ENCODE data around the gene MCRS1.
A peak's percentile ranks its signal among the peaks of the same experiment; 100 is the strongest.

Gene MCRS1

DNA sequence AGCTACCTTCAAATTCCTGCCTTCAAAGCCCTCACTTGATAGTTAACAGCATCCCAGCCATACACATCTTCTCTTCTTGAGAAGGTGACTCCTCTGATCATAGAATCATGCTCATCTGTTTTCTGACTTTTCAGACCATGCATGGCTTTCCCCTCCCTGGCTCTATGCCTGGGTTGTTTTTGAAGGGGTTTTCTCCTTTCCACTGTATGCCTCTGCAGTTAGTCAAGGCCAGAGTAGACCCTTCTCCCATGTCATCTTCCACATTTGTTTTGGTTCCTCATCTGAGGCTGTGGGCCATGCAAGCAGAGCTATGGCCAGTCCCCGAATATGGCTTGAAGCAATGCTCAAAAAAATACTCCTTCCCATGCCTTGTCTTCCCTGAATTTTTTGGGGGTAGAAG lies 14.3 kb upstream of the MCRS1 start:
- DNase-seq: no peak

DNA sequence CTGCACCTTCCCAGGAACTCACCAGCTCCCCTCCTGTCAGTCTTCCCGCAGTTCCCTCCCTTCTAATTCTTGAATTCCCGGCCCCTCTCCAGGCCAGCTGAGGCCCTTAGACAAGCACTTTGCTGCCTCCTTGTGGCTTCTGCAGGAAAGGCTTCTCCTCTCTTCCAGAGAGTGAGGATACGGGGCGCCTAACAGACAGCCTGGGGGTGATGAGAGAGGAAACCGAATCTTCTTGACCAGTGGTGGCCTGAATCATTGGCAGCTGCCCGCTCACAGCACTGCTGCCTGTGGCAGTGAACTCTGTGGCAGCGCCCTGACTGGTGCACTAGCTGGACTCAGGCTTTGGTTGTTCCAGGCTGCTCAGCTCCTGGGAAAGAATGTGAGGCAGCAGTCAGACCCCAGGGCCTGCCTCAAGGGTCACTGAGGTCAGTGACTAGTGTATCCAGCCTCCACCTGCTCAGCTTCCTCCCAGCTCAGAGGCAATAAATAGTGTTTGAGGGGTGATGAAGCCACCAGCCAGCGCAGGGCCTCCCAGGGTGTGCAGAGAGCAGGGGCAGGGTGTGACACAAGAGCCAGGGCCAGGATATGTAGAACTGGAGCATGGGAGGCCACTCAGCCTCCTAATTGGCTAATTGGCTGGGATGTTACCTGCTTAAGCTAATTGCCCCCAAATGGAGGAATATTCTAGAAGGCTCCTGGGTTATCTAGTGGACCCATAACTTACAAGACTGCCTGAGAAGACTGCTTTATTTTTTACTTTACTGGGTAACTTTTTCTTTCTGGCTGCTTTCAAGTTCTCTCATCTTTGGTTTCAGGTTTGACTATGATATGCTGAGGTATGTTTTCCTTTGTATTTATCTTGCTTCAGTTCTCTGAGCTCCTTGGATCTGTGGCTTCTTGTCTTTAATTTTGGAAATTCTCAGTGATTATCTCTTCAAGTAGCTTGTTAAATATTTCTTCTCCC lies 12.9 kb upstream of the MCRS1 start:
- peak; percentile 71 for DNase-seq

DNA sequence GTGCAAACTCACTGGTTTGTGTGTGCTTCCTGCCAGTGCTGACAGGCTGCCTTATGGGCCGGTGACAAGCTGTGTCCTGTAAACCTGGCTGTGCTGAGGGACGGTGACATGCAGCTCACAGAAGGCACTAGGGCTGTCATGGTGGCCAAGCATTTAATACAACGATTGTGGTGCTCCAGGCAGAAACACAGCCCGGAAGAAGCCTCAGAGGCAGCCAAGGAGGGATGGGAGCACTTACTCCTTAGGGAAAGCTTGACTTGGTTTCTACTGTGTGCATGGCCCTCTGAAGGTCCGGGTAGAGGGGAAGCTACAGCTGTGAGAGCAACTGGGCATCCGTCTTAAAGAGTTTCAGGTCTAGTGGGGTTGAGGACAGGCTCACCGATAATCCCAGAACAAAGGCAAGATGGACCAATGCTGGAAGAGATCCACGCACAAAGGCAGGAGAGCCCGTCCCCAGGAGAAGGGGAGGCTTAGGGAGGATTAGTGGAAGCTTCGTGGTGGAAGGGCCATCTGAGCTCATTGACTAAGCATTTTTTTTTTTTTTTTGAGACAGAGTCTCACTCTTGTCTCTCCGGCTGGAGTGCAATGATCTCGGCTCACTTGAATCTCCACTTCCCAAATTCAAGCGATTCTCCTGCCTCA lies 10.7 kb upstream of the MCRS1 start:
- no peak for DNase-seq

DNA sequence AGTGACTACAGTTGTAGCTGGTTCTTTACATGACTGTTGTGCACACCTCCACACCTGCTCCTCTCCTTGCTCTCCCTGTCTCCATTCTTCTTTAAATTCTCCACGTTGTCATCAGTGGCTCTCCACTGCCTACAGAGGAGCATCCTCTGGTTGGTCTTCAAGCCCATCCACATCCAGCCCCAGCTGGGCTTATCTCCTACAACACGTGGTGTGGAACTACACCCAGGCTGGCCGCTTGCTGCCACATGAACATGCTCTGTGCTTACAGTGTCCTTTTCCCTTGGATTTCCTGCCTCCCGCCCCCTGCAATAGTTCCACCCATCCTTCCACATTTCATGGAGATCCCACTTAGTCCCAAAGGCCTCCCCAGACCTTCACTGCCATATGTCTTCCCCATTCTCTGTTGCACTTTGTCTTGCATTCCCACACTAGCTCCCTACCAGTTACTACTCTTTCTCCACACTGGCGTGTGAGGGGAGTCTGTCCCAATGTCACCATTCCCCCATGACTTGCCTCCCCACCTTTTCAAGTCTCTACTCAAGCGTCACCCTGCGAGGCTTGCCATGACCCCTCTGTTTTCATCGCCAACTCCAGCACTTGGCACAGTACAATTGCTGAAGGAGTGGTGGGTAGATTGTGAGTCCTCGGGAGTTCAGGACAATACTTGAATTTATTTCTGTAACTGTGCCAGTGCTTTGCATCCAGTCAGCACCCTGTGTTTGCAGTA lies 9.8 kb upstream of the MCRS1 start:
- no peak for DNase-seq

DNA sequence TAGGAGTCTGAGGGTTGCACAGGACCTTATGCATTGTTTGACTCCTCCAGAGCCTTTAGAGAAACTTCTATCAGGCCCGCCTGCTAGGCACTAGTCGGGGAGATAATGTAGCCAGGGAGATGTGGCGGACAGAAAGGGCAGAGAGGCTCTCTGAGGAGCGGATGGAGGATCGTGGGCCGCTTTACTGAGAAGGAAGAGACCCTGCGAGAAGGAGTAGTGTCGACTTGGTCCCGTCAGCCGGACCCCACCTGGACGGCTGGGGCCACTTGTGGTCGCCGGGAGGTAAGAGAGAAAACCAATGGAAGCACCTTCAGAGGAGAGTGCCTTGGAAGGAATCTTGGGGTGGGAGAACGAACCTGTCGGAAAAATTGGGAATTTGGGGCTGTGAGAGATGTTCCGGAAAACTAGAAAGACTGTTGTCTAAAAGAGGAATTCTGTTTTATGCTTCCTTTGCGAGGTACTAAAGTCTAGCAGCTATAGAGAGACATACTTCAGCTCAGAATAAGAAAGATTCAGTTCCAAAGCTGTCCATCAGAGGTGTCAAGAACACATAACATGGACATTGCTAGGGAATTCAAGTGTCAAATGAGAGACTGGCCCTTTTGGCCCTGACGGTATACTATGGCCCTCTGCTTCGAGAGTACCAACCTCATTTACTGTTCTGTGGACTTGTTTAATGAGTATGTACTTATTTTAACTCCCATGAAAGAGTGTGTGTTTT lies 660 bp upstream of the MCRS1 start:
- DNase-seq: no peak

DNA sequence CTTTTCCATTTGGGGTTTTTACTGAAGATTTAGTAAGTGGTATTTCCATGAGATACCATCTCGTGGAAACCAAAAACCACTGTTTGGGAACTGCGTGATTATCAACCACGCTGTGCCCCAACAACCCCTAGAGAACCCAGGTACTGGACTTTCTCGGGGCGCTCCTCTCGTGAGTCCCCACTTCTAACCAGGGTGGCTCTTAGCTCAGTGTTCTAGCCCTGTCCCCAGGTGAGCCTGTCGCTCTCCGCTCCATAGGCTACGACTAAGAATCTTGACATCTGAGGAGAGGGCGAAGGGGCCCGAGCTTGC lies 686 bp downstream of the MCRS1 start:
- DNase-seq: no peak

DNA sequence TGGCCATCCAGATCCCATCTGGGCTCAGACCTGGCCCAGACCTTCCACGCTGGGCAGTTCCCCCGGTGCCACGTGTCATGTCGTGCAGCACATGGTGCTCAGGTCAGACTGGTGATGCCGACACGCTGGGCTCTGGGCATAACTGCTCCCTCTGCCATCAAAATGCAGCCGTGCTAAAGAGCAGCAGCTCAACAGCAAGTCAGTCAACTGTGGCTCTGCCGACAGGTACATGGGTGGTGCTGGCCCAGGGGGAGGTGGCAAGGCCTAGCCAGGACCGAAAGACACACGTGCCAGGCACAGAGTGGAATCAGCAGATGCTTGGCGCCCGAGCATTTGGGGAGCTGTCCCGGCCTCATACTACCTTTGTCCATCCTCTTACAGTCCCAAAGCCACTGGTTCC lies 1.6 kb downstream of the MCRS1 start:
- no peak for DNase-seq

DNA sequence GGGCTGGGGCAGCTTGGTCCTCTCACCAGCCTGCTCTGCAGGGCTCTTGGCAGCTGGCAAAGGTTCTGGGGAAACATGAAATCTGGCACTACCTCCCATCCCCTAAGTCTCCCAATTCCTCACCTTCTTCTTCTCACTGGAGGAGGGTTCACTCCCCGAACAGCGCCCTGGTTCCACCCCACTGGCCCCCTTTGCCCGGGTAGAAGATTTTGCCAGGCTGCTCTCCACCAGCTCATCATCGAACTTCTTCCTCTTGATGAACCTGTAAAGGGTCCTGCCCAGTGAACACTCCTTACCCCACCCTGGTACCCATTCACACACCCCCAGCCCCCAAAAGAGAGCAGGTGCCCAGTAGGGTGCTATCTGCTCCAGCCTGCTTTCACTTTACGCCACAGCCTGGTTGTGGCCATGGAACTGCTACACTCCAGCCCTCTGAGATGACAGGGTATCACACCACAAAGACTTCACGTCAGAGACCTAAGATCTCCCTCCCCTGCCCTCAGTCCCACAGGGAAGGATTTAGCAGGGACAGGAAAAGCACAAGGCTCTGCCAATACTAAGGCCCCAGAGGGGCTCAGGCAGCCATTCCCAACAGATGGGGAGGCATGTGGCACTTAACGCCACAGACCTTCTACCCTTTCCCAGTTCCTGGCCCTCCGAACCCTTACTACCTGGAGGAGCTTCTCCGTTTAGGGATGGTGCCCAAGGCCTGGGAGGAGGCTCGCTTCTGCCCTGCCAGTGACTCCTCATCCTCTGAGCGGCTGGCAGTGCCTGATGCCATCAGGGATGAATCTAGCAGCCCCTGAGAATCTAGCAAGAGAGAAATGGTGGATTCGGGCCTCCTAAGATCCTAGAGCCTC lies 2.3 kb downstream of the MCRS1 start:
- no peak for DNase-seq

DNA sequence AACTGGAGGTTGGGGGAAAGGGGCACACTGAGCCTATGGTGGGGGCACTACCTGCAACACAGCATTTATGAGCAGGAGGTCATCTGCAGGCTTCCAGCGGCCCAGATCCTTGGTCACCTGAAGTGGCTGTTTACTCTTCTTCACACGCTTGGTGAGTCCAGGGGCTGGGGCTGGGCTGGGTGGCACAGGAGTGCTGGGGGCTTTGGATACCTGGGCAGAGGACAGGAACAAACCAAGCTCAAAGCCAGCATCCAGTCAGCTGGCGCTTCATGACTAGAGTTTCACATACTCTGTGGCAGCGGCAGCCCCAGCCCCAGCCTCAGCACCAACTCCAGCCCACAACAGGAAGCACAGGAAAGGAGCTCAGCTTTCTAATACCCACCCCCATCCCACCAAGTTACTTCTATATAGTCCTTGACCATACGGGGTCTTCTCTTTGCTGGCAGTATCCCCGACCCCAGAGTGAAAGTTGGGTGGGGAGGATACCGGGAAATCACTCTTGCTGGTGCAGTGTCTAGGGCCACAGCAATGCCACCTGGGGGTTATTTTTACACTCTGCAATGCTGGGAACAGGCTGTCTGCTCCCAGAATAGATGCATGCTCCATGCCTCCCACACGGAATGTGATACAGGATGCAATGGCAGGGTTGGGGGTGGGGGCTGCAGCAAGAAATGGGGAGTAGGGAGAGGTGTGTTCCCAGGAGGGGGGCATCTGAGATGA lies 3.1 kb downstream of the MCRS1 start:
- DNase-seq: no peak

DNA sequence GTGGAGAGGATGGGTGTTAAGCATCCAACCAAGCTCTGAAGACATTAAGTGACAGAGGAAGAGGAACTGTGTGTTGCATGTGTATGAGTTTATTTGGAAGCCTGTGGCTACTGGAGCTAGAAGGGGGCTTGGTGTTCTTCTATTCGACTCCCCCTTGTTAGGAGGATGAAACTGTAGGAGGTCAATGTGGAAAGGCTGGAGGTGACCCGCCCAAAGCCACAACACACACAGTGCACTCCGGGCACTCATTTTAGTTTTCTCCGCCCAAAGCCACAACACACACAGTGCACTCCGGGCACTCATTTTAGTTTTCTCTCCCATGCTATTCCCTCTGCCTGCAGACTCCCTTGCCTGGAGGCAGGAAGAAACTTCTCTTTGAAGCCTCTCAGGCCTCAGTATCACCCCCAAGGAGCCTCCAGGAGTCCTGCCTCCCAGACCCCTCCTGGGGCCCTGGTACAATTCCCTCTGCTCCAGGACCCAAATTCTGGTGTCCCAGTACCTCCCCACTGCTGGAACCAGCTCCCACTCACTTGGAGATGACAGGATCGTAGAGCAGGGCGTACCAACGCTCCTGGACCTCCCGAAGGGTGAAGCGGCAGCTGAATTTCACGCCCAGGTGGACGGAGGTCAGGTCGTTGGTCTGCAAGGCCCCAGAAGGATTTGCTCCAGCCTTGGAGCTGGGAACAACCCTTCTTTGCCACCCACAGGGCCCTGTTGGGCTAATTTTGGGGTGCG lies 3.8 kb downstream of the MCRS1 start:
- DNase-seq: no peak

DNA sequence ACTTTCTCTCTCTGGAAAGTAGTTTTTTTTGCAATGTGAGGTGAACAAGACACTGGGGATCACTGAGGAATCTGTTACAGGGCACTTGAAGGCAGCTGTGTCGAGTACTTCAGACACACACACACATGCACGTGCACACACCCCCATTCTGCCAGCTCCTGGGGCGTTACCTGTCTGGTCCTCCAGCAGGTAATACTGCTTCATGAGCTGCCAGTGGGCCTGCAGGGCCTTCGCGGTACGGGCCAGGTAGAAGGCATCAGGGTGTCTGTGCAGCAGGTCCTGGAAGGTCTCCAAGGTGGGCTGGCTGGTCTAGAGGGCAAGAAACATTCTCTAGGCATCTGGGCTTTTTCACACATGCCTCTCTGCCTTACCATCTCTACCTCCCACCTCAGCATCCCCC lies 5.1 kb downstream of the MCRS1 start:
- DNase-seq: no peak

DNA sequence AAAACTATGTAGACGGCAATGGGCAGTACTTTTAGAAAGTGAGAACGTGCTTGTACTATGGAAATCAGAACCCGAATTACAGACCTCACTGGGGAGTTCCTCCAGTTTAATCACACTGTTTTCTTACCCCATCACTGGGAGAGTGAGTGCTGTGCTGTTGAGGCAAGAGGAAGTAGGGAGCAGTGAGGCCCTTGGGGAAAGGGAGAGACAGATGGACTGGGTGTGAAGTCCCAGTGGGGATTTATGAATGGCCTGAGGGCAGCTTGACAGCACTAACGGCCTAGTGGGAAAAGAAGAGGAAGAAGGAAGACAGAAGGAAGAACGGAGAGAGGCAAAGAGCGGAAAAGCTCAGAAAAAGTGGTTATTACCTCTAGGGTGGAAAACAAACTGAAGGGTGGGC lies 5.7 kb downstream of the MCRS1 start:
- no peak for DNase-seq

DNA sequence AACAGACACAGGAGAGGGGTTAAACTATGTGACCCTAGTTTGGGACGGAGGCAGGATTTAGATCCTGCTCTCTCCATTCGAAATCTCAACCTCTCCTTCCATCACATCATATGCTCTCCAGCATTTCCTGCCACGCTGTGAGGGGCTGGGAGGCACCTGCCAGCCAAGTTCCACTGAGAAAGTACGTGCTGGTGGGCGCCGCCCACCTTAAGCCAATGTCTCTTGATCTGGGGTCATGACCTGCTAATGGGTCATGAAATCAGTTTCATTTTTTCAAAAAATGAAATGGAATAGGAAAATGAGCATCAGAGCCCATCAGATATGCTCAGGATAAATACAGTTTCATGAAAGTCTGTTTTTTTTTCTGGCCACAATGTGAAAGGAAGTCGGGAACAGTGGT lies 7.2 kb downstream of the MCRS1 start:
- DNase-seq: no peak

DNA sequence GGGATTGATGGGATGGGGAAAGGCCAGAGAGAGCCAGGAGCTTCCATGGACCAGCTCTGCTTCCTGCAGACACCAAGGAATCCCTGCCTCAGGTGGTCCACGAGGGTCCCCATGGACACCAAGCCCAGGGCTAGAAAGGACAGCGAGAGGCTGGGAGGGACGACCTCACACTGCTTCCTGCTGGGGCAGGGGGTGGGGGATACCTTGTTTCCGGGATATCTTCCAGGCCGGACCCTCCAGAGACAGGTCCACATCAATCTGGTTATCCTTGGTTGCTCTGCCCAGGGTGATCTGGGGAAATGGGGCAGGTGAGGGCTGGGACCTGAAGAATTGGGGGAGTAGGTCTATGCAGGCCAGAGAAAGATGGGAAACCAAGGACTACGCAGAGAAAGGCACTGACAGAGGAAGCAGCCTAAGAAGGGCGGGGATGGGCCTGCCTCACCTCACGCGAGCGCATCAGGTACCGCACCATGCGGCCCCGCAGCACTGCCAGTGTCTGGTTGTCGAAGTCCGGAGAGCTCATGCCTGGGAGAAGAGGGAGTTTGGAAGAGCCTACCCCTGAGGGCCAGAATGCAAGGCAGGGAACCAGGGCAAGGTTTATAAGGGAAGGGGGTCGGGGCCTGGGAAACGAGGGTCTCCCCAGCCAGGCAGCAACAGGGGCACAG lies 8.8 kb downstream of the MCRS1 start:
- DNase-seq: no peak

DNA sequence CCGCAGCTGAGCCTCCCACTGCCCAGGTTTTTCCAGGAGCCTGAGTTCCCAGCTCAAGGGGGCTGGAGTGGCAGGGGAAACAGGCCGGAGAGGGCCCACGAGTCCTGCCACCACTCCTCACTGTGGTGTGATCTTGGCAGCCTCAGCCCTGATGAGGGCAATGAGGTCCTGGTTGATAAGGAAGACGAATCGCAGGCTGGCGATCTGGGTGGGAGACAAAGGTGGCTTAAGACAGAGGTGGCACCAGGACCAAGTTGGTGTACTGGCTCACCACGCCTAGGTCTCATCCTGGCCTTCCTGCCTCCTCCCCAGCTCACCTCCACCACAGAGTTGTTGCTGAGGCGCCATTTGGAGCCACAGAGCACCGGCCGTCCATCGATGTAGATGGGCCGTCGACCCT lies 9.4 kb downstream of the MCRS1 start:
- no peak for DNase-seq

DNA sequence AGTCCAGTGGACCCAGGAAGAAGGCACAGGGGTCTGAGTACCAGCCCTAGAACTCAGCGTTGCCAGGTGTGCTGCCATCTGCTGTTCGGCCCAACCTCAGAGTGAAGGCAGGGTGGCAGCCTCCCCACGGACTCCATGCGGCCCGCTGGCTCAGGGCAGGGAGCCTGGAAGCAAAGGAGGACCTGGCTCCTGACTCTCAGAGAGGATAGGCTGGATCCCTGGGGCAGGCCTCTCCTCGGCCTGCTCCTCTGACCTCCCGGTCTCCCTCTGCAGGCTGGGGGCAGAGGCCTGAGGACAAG lies 10.1 kb downstream of the MCRS1 start:
- no peak for DNase-seq

DNA sequence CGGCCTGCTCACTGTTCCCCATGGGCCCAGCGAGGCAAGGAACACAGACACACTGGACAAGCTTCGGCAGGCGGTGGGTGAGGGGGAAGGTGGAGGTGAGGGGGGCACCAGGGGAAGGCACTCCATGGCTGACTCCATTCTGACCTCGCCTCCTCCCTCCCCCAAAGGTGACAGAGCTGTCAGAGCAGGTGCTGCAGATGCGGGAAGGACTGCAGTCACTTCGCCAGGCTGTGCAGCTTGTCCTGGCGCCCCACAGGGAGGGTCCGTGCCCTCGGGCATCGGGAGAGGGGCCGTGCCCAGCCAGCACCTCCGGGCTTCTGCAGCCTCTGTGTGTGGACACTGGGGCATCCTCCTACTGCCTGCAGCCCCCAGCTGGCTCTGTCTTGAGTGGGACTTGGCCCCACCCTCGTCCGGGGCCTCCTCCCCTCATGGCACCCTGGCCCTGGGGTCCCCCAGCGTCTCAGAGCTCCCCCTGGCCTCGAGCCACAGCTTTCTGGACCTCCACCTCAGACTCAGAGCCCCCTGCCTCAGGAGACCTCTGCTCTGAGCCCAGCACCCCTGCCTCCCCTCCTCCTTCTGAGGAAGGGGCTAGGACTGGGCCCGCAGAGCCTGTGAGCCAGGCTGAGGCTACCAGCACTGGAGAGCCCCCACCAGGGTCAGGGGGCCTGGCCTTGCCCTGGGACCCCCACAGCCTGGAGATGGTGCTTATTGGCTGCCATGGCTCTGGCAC lies 10.6 kb downstream of the MCRS1 start:
- no peak for DNase-seq

DNA sequence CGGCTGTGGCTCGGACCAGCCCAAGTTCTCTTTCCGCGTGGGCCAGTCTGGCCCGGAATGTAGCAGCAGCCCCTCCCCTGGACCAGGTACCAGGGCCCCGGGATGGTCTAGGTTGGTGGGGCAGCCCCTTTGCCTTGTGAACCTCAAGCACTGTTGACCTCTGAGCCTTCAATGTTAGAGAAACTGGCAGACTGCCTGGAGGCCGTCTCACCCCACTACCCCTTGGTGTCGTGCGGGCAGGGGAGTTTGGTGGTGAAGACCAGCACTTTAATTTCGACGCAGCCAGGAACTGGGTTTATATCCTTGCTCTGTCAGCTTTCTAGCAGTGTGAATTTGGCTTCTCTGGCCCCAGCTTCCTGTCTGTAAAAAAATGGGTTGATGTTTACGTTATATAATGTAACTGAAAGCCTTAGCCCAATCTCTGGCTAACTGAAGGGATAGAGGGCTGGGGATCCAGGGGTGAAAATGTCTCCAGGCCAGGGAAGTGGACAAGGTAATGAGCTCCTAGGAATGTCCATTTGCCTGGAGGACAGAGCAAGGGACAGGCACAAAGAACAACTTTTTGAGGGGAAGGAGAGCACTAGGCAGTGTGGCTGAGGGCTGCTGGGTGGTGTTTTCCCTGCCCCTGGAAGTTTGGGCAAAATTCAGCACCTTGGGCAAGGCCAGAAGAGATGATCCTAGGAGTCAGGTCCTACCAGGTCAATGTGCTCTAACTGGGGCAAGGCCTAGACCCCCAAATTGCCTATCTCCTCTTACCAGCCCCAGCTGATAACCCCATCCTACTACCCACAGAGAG lies 11.4 kb downstream of the MCRS1 start:
- no peak for DNase-seq

All from fibroblast of skin of back (primary cell).